ENCODE results near the gene SYNJ2.
A peak's percentile ranks its signal among the peaks of the same experiment; 100 is the strongest.

SYNJ2 gene

GRCh38 chr6:158011478-158011920 is 29.8 kb downstream of the SYNJ2 start:
- no peak overlapping the region for H3K4me3 ChIP-seq (ENCODE audit: low read length)
- no peaks in the 10 kb centered on the region for H3K9me3 ChIP-seq (ENCODE audit: insufficient read depth, low read length)
- peaks cover 18% of the 10 kb centered on the region for H3K4me1 ChIP-seq (ENCODE audit: low read length)
- H3K4me2 ChIP-seq (ENCODE audit: low read length): no peak overlapping the region
- H3K27ac ChIP-seq (ENCODE audit: low read length): no peak overlapping the region
- H3K27me3 ChIP-seq (ENCODE audit: low read depth, low read length): no peaks in the 10 kb centered on the region
- TF ChIP-seq CTCF (IDR thresholded peaks at IDR 0.05; ENCODE audit: low read depth, low read length) (no peak), EZH2phosphoT487 (IDR thresholded peaks at IDR 0.05; ENCODE audit: low read depth) (no peak)
- no peak overlapping the region for H3K9ac ChIP-seq (ENCODE audit: low read length)
- no peaks in the 10 kb centered on the region for H3K36me3 ChIP-seq (replicated peaks; ENCODE audit: low read depth, low read length)
- H2AFZ ChIP-seq (ENCODE audit: low read depth, low read length): no peak overlapping the region
- no peaks in the 10 kb centered on the region for H4K20me1 ChIP-seq (ENCODE audit: insufficient read depth, low read length)
- peaks cover 22% of the 10 kb centered on the region for H3K79me2 ChIP-seq (ENCODE audit: low read length)

GRCh38 chr6:158011980-158012566 is 30.4 kb downstream of the SYNJ2 start:
- H3K4me2 ChIP-seq (ENCODE audit: low read length): no peak overlapping the region
- no peak overlapping the region for H3K27ac ChIP-seq (ENCODE audit: low read length)
- no peaks in the 10 kb centered on the region for H4K20me1 ChIP-seq (ENCODE audit: insufficient read depth, low read length)
- TF ChIP-seq CTCF (IDR thresholded peaks at IDR 0.05; ENCODE audit: low read depth, low read length): no peak
- no peak for TF ChIP-seq EZH2phosphoT487 (IDR thresholded peaks at IDR 0.05; ENCODE audit: low read depth)
- no peak overlapping the region for H3K9ac ChIP-seq (ENCODE audit: low read length)
- no peaks in the 10 kb centered on the region for H3K27me3 ChIP-seq (ENCODE audit: low read depth, low read length)
- H3K4me3 ChIP-seq (ENCODE audit: low read length): no peak overlapping the region
- no peaks in the 10 kb centered on the region for H3K9me3 ChIP-seq (ENCODE audit: insufficient read depth, low read length)
- H3K4me1 ChIP-seq (ENCODE audit: low read length): peaks cover 18% of the 10 kb centered on the region
- no peaks in the 10 kb centered on the region for H3K36me3 ChIP-seq (replicated peaks; ENCODE audit: low read depth, low read length)
- H3K79me2 ChIP-seq (ENCODE audit: low read length): peaks cover 22% of the 10 kb centered on the region
- H2AFZ ChIP-seq (ENCODE audit: low read depth, low read length): no peak overlapping the region

GRCh38 chr6:158013904-158014504 is 32.3 kb downstream of the SYNJ2 start:
- no peak overlapping the region for H3K9ac ChIP-seq (ENCODE audit: low read length)
- peaks cover 18% of the 10 kb centered on the region for H3K4me1 ChIP-seq (ENCODE audit: low read length)
- no peak overlapping the region for H3K27ac ChIP-seq (ENCODE audit: low read length)
- H3K9me3 ChIP-seq (ENCODE audit: insufficient read depth, low read length): no peaks in the 10 kb centered on the region
- no peak for TF ChIP-seq CTCF (IDR thresholded peaks at IDR 0.05; ENCODE audit: low read depth, low read length)
- no peak for TF ChIP-seq EZH2phosphoT487 (IDR thresholded peaks at IDR 0.05; ENCODE audit: low read depth)
- H3K4me3 ChIP-seq (ENCODE audit: low read length): no peak overlapping the region
- H2AFZ ChIP-seq (ENCODE audit: low read depth, low read length): no peak overlapping the region
- H3K36me3 ChIP-seq (replicated peaks; ENCODE audit: low read depth, low read length): no peaks in the 10 kb centered on the region
- peaks cover 22% of the 10 kb centered on the region for H3K79me2 ChIP-seq (ENCODE audit: low read length)
- H4K20me1 ChIP-seq (ENCODE audit: insufficient read depth, low read length): no peaks in the 10 kb centered on the region
- no peaks in the 10 kb centered on the region for H3K27me3 ChIP-seq (ENCODE audit: low read depth, low read length)
- 0 out of 2 replicates have a peak overlapping the region, but pooled peaks have one; percentile 9 for H3K4me2 ChIP-seq (ENCODE audit: low read length)

- H3K27ac ChIP-seq (ENCODE audit: low read length): no peak overlapping the region
- H3K9ac ChIP-seq (ENCODE audit: low read length): no peak overlapping the region
- H3K4me2 ChIP-seq (ENCODE audit: low read length): no peak overlapping the region
Observed at GRCh38 chr6:158014505-158015187, 33.0 kb downstream of the SYNJ2 start.

More at GRCh38 chr6:158014505-158015187, 33.0 kb downstream of the SYNJ2 start:
- Histone ChIP-seq H3K27me3 (ENCODE audit: low read depth, low read length) (no peaks in the 10 kb centered on the region), H3K9me3 (ENCODE audit: insufficient read depth, low read length) (no peaks in the 10 kb centered on the region), H3K36me3 (replicated peaks; ENCODE audit: low read depth, low read length) (no peaks in the 10 kb centered on the region), H3K4me3 (ENCODE audit: low read length) (no peak overlapping the region), H3K79me2 (ENCODE audit: low read length) (peaks cover 22% of the 10 kb centered on the region), H2AFZ (ENCODE audit: low read depth, low read length) (no peak overlapping the region), H4K20me1 (ENCODE audit: insufficient read depth, low read length) (no peaks in the 10 kb centered on the region), H3K4me1 (ENCODE audit: low read length) (peaks cover 18% of the 10 kb centered on the region)
- TF ChIP-seq EZH2phosphoT487 (IDR thresholded peaks at IDR 0.05; ENCODE audit: low read depth) (no peak), CTCF (IDR thresholded peaks at IDR 0.05; ENCODE audit: low read depth, low read length) (no peak)
